ENCODE measurements around the gene SLC44A1.

SLC44A1 gene

GRCh38 chr9:105332471-105332870 is 88.0 kb downstream of the SLC44A1 start:
- no peak overlapping the region for H3K4me2 ChIP-seq (ENCODE audit: low read length)
- peaks cover 6% of the 10 kb centered on the region for H3K79me2 ChIP-seq
- peaks cover 4% of the 10 kb centered on the region for H3K4me1 ChIP-seq
- TF ChIP-seq CTCF (IDR thresholded peaks at IDR 0.05): no peak
- no peak overlapping the region for H3K4me3 ChIP-seq (ENCODE audit: low read depth, low read length)
- H3K27me3 ChIP-seq (ENCODE audit: control insufficient read depth, insufficient read depth, low read length): no peaks in the 10 kb centered on the region
- H3K9me3 ChIP-seq (ENCODE audit: control insufficient read depth, low read length): no peaks in the 10 kb centered on the region
- no peak overlapping the region for H3K9ac ChIP-seq
- no peak overlapping the region for H2AFZ ChIP-seq
- no peak overlapping the region for H3K27ac ChIP-seq
- H3K36me3 ChIP-seq (ENCODE audit: control insufficient read depth, insufficient read depth, low read length): no peaks in the 10 kb centered on the region

GRCh38 chr9:105333076-105333475 is 88.6 kb downstream of the SLC44A1 start:
- H3K4me3 ChIP-seq (ENCODE audit: low read depth, low read length): no peak overlapping the region
- no peak overlapping the region for H3K9ac ChIP-seq
- no peaks in the 10 kb centered on the region for H3K9me3 ChIP-seq (ENCODE audit: control insufficient read depth, low read length)
- peaks cover 4% of the 10 kb centered on the region for H3K4me1 ChIP-seq
- H3K27me3 ChIP-seq (ENCODE audit: control insufficient read depth, insufficient read depth, low read length): no peaks in the 10 kb centered on the region
- peaks cover 6% of the 10 kb centered on the region for H3K79me2 ChIP-seq
- no peaks in the 10 kb centered on the region for H3K36me3 ChIP-seq (ENCODE audit: control insufficient read depth, insufficient read depth, low read length)
- H3K4me2 ChIP-seq (ENCODE audit: low read length): no peak overlapping the region
- H3K27ac ChIP-seq: no peak overlapping the region
- H2AFZ ChIP-seq: no peak overlapping the region
- TF ChIP-seq CTCF (IDR thresholded peaks at IDR 0.05): no peak

GRCh38 chr9:105333811-105334210 is 89.4 kb downstream of the SLC44A1 start:
- H3K9ac ChIP-seq: no peak overlapping the region
- no peak overlapping the region for H3K4me2 ChIP-seq (ENCODE audit: low read length)
- no peak overlapping the region for H3K27ac ChIP-seq
- H3K79me2 ChIP-seq: peaks cover 6% of the 10 kb centered on the region
- no peaks in the 10 kb centered on the region for H3K9me3 ChIP-seq (ENCODE audit: control insufficient read depth, low read length)
- no peaks in the 10 kb centered on the region for H3K36me3 ChIP-seq (ENCODE audit: control insufficient read depth, insufficient read depth, low read length)
- H2AFZ ChIP-seq: no peak overlapping the region
- TF ChIP-seq CTCF (IDR thresholded peaks at IDR 0.05): no peak
- H3K27me3 ChIP-seq (ENCODE audit: control insufficient read depth, insufficient read depth, low read length): no peaks in the 10 kb centered on the region
- peaks cover 4% of the 10 kb centered on the region for H3K4me1 ChIP-seq
- no peak overlapping the region for H3K4me3 ChIP-seq (ENCODE audit: low read depth, low read length)

- no peak overlapping the region for H3K4me3 ChIP-seq (ENCODE audit: low read depth, low read length)
- H3K9me3 ChIP-seq (ENCODE audit: control insufficient read depth, low read length): no peaks in the 10 kb centered on the region
- no peak for TF ChIP-seq CTCF (IDR thresholded peaks at IDR 0.05)
- H3K36me3 ChIP-seq (ENCODE audit: control insufficient read depth, insufficient read depth, low read length): no peaks in the 10 kb centered on the region
- no peaks in the 10 kb centered on the region for H3K4me1 ChIP-seq
- no peak overlapping the region for H3K4me2 ChIP-seq (ENCODE audit: low read length)
- H2AFZ ChIP-seq: no peak overlapping the region
- H3K27ac ChIP-seq: no peak overlapping the region
- H3K27me3 ChIP-seq (ENCODE audit: control insufficient read depth, insufficient read depth, low read length): no peaks in the 10 kb centered on the region
- H3K79me2 ChIP-seq: no peaks in the 10 kb centered on the region
- H3K9ac ChIP-seq: no peak overlapping the region
Observed at GRCh38 chr9:105338308-105338707, 93.9 kb downstream of the SLC44A1 start.

GRCh38 chr9:105339849-105340248 is 95.4 kb downstream of the SLC44A1 start:
- Histone ChIP-seq H3K36me3 (ENCODE audit: control insufficient read depth, insufficient read depth, low read length) (no peaks in the 10 kb centered on the region), H3K4me3 (ENCODE audit: low read depth, low read length) (no peak overlapping the region), H3K27me3 (ENCODE audit: control insufficient read depth, insufficient read depth, low read length) (no peaks in the 10 kb centered on the region), H3K9ac (no peak overlapping the region), H2AFZ (no peak overlapping the region), H3K4me2 (ENCODE audit: low read length) (no peak overlapping the region), H3K9me3 (ENCODE audit: control insufficient read depth, low read length) (no peaks in the 10 kb centered on the region), H3K4me1 (no peaks in the 10 kb centered on the region), H3K27ac (no peak overlapping the region), H3K79me2 (no peaks in the 10 kb centered on the region)
- TF ChIP-seq CTCF (IDR thresholded peaks at IDR 0.05): no peak

Measured in parathyroid adenoma (tissue), 2 donors.